Activated CD4-positive, alpha-beta T cell treated with anti-CD3 and anti-CD28 coated beads, Interleukin-2, amount 10 ng/mL, durations not matched to agents 24 days and 14 days (primary cell): ENCODE results near the gene NOC3L. TPM values are rescaled to one million over a fixed set of nuclear protein-coding genes. Genes with fewer than 3 reads are reported as not detected.

Experiments used
- total RNA-seq: library from RNA; stranded (reverse); gene quantifications from 2 replicates; pipeline ENCODE4 v1.2.3, GENCODE V29; 2022

Gene NOC3L
- total RNA-seq, 1 donor from 2014 or later, result 56.9 TPM

Other genes with a start within 250 kb of the NOC3L start
- gene TBC1D12, start 39.6 kb upstream of the NOC3L start, total RNA-seq, result 0.54 and 0.71 TPM in 2 replicates
- gene HELLS, start 182.8 kb upstream of the NOC3L start, total RNA-seq, result 247 and 274 TPM in 2 replicates